H9 (cell line): ENCODE measurements around the gene CACNA1I. TPM values are rescaled to one million over a fixed set of nuclear protein-coding genes. Genes with fewer than 3 reads are reported as not detected.

Experiments used
- DNase-seq: peaks from one replicate; pipeline ENCODE4 v3.0.0-alpha.2; 2017
- H2AFZ ChIP-seq: one replicate; pipeline ENCODE4 v1.6.1; 2013; ENCODE audit warnings: mild to moderate bottlenecking, low read length, control low read depth, moderate library complexity
- H2AK5ac ChIP-seq: 2 replicates; pipeline ENCODE4 v1.6.1; 2013; ENCODE audit warnings: low read length, control low read depth, mixed read lengths; ENCODE audit not compliant: insufficient read length
- H2BK120ac ChIP-seq: one replicate; pipeline ENCODE4 v1.6.1; 2013; ENCODE audit warnings: low read depth, mild to moderate bottlenecking, low read length, control low read depth, inconsistent platforms; ENCODE audit not compliant: poor library complexity, severe bottlenecking
- H2BK12ac ChIP-seq: 2 replicates; pipeline ENCODE4 v1.6.1; 2013; ENCODE audit warnings: low read length, control low read depth, mixed read lengths, low read depth; ENCODE audit not compliant: insufficient read length
- H2BK15ac ChIP-seq: 2 replicates; pipeline ENCODE4 v1.6.1; 2013; ENCODE audit warnings: low read depth, low read length, control low read depth
- H2BK20ac ChIP-seq: one replicate; pipeline ENCODE4 v1.6.1; 2013; ENCODE audit warnings: low read depth, mild to moderate bottlenecking, low read length, control low read depth, inconsistent platforms; ENCODE audit not compliant: poor library complexity, severe bottlenecking
- H2BK5ac ChIP-seq: 2 replicates; pipeline ENCODE4 v1.6.1; 2013; ENCODE audit warnings: low read length, control low read depth, mixed read lengths; ENCODE audit not compliant: insufficient read length
- H3K14ac ChIP-seq: 2 replicates; pipeline ENCODE4 v1.6.1; 2013; ENCODE audit warnings: low read length, control low read depth; ENCODE audit not compliant: insufficient read depth
- H3K18ac ChIP-seq: 2 replicates; pipeline ENCODE4 v1.6.1; 2013; ENCODE audit warnings: low read depth, mild to moderate bottlenecking, mixed read lengths, low read length, control low read depth; ENCODE audit not compliant: insufficient read length
- H3K23ac ChIP-seq: 2 replicates; pipeline ENCODE4 v1.6.1; 2013; ENCODE audit warnings: low read length, control low read depth, mixed read lengths, low read depth; ENCODE audit not compliant: insufficient read length
- H3K23me2 ChIP-seq: 2 replicates; pipeline ENCODE4 v1.6.1; 2013; ENCODE audit warnings: low read depth, mild to moderate bottlenecking, mixed read lengths, low read length, control low read depth; ENCODE audit not compliant: insufficient read length, poor library complexity, severe bottlenecking
- H3K27ac ChIP-seq: 2 replicates; pipeline ENCODE4 v1.5.1; 2013; ENCODE audit warnings: low read length, control low read depth, mixed read lengths, low read depth; ENCODE audit not compliant: insufficient read length
- H3K27me3 ChIP-seq: 2 replicates; pipeline ENCODE4 v1.6.1; 2013; ENCODE audit warnings: low read length, control low read depth, inconsistent platforms; ENCODE audit not compliant: insufficient read depth
- H3K4ac ChIP-seq: 2 replicates; pipeline ENCODE4 v1.6.1; 2013; ENCODE audit warnings: low read depth, mild to moderate bottlenecking, control low read depth, inconsistent platforms, low read length, moderate library complexity
- H3K4me1 ChIP-seq: 2 replicates; pipeline ENCODE4 v1.6.1; 2013; ENCODE audit warnings: low read length, control low read depth, inconsistent platforms; ENCODE audit not compliant: insufficient read depth
- H3K4me2 ChIP-seq: 2 replicates; pipeline ENCODE4 v1.6.1; 2013; ENCODE audit warnings: low read length, control low read depth, mixed read lengths; ENCODE audit not compliant: insufficient read length, insufficient read depth
- H3K56ac ChIP-seq: 2 replicates; pipeline ENCODE4 v1.6.1; 2013; ENCODE audit warnings: low read depth, mild to moderate bottlenecking, mixed read lengths, low read length, control low read depth; ENCODE audit not compliant: insufficient read length
- H3K79me1 ChIP-seq: 2 replicates; pipeline ENCODE4 v1.6.1; 2013; ENCODE audit warnings: low read depth, mild to moderate bottlenecking, moderate library complexity, low read length, control low read depth, inconsistent platforms; ENCODE audit not compliant: insufficient read depth, poor library complexity, severe bottlenecking
- H3K79me2 ChIP-seq: 2 replicates; pipeline ENCODE4 v1.6.1; 2013; ENCODE audit warnings: low read length, control low read depth, inconsistent platforms; ENCODE audit not compliant: insufficient read depth
- H3K9ac ChIP-seq: 2 replicates; pipeline ENCODE4 v1.6.1; 2013; ENCODE audit warnings: low read length, control low read depth, mixed read lengths; ENCODE audit not compliant: insufficient read length; ENCODE audit errors: extremely low read depth
- H3K9me3 ChIP-seq: one replicate; pipeline ENCODE4 v1.6.1; 2013; ENCODE audit warnings: low read depth, low read length, inconsistent platforms; ENCODE audit not compliant: control insufficient read depth
- H3T11ph ChIP-seq: one replicate; pipeline ENCODE4 v1.6.1; 2013; ENCODE audit warnings: mild to moderate bottlenecking, low read length, control low read depth, inconsistent platforms
- H4K20me1 ChIP-seq: one replicate; pipeline ENCODE4 v1.6.1; 2013; ENCODE audit not compliant: control insufficient read depth, insufficient read length, insufficient read depth
- H4K5ac ChIP-seq: 2 replicates; pipeline ENCODE4 v1.6.1; 2013; ENCODE audit warnings: low read depth, mild to moderate bottlenecking, mixed read lengths, low read length, control low read depth; ENCODE audit not compliant: insufficient read length
- H4K8ac ChIP-seq: replicated peaks from 2 replicates; pipeline ENCODE4 v1.6.1; 2013; ENCODE audit warnings: low read length, control low read depth, mixed read lengths, low read depth; ENCODE audit not compliant: insufficient read length
- H4K91ac ChIP-seq: 2 replicates; pipeline ENCODE4 v1.6.1; 2013; ENCODE audit warnings: low read depth, mild to moderate bottlenecking, moderate library complexity, mixed read lengths, low read length, control low read depth; ENCODE audit not compliant: insufficient read length
- H3K27ac Mint-ChIP-seq, 3 experiments: 2 replicates in 2 of 3; 3 replicates in 1 of 3; pipeline ENCODE4 v1.8.0; 2020 to 2021; ENCODE audit warnings: mixed read lengths in 3 of 3, mild to moderate bottlenecking in 1 of 3, moderate library complexity in 1 of 3
- H3K27me3 Mint-ChIP-seq: 2 replicates; pipeline ENCODE4 v1.8.0; 2021; ENCODE audit warnings: low read depth, mild to moderate bottlenecking, moderate library complexity, mixed read lengths
- H3K36me3 Mint-ChIP-seq, 3 experiments: 2 replicates in 2 of 3; 3 replicates in 1 of 3; pipeline ENCODE4 v1.8.0; 2020 to 2021; ENCODE audit warnings: low read depth in 3 of 3, mixed read lengths in 3 of 3; ENCODE audit not compliant: insufficient read depth in 1 of 3
- H3K4me1 Mint-ChIP-seq, 2 experiments: 2 replicates each; pipeline ENCODE4 v1.8.0; 2020; ENCODE audit warnings: mixed read lengths in 2 of 2
- H3K4me3 Mint-ChIP-seq, 2 experiments: 2 replicates in 1 of 2; 3 replicates in 1 of 2; pipeline ENCODE4 v1.8.0; 2020 to 2021; ENCODE audit warnings: mild to moderate bottlenecking in 2 of 2, mixed read lengths in 2 of 2, moderate library complexity in 1 of 2
- H3K9me3 Mint-ChIP-seq, 2 experiments: 2 replicates in 1 of 2; 3 replicates in 1 of 2; pipeline ENCODE4 v1.8.0; 2020; ENCODE audit warnings: mild to moderate bottlenecking in 2 of 2, mixed read lengths in 2 of 2, moderate library complexity in 1 of 2
- WGBS: extraction: QIAGEN DNeasy Blood & Tissue Kit; methylation state at CpG from one replicate; pipeline ENCODE4 v1.1.7; 2013; ENCODE audit warnings: missing lambda C conversion rate, low lambda C conversion rate, mixed read lengths; ENCODE audit not compliant: insufficient read length; ENCODE audit errors: extremely low coverage; 5-methylcytosine and 5-hydroxymethylcytosine counted together
- total RNA-seq: library from RNA; stranded (reverse); gene quantifications from 2 replicates; pipeline ENCODE4 v1.2.1, GENCODE V29; 2021
- TF ChIP-seq, protein P1 (sequence below): fragments of 200-600 bp; sonication (generic); conservative IDR thresholded peaks from 3 replicates; pipeline ENCODE4 v1.8.0; 2021; ENCODE audit warnings: antibody characterized with exemption, mild to moderate bottlenecking

CACNA1I gene
- total RNA-seq, 1 experiment from 2014 or later, result 0.50 TPM

DNA sequence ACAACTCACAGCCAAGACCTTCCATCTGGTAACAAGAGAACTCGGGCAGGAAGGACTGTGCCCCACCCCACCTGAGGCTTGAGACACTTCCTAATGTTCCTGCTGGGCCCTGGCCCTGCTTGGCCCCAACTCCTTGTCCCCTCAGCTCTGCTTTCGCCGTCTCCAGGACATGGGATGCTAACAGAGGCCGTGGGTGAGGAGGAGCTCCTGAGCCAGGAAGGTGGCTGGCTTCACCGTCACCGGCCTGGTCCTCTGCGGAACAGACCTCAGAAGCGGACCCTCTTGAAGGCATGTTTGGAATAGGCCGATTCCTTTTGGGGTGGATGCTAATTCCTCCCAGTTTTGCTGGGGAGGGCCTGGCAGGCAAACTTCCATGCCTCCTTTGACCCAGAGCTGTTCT, 154.3 kb downstream of the CACNA1I start:
- H3K4ac ChIP-seq, result no peak overlapping the region
- no CpG with 5 or more reads among the region's 9 CpGs for WGBS
- TF ChIP-seq, protein P1, sequence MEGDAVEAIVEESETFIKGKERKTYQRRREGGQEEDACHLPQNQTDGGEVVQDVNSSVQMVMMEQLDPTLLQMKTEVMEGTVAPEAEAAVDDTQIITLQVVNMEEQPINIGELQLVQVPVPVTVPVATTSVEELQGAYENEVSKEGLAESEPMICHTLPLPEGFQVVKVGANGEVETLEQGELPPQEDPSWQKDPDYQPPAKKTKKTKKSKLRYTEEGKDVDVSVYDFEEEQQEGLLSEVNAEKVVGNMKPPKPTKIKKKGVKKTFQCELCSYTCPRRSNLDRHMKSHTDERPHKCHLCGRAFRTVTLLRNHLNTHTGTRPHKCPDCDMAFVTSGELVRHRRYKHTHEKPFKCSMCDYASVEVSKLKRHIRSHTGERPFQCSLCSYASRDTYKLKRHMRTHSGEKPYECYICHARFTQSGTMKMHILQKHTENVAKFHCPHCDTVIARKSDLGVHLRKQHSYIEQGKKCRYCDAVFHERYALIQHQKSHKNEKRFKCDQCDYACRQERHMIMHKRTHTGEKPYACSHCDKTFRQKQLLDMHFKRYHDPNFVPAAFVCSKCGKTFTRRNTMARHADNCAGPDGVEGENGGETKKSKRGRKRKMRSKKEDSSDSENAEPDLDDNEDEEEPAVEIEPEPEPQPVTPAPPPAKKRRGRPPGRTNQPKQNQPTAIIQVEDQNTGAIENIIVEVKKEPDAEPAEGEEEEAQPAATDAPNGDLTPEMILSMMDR, result no peak
- H3K27ac ChIP-seq, result no peak overlapping the region
- no peak overlapping the region for H2BK5ac ChIP-seq
- no peak overlapping the region for H2BK120ac ChIP-seq
- H4K91ac ChIP-seq, result no peak overlapping the region
- H3K79me1 ChIP-seq, result no peaks in the 10 kb centered on the region
- H3K9me3 ChIP-seq, result no peaks in the 10 kb centered on the region
- H3T11ph ChIP-seq, result no peak overlapping the region
- no peak overlapping the region for H4K8ac ChIP-seq
- H3K4me1 ChIP-seq, result no peaks in the 10 kb centered on the region
- H4K5ac ChIP-seq, result no peak overlapping the region
- no peaks in the 10 kb centered on the region for H3K79me2 ChIP-seq
- H3K18ac ChIP-seq, result no peak overlapping the region
- DNase-seq, result no peak
- H4K20me1 ChIP-seq, result no peaks in the 10 kb centered on the region
- no peak overlapping the region for H3K23ac ChIP-seq
- H2BK12ac ChIP-seq, result no peak overlapping the region
- H3K27me3 Mint-ChIP-seq, result peaks cover 16% of the 10 kb centered on the region
- no peaks in the 10 kb centered on the region for H3K23me2 ChIP-seq
- H2AFZ ChIP-seq, result no peak overlapping the region
- no peak overlapping the region for H2AK5ac ChIP-seq
- H3K27ac Mint-ChIP-seq, result no peak overlapping the region
- H2BK15ac ChIP-seq, result no peak overlapping the region
- no peak overlapping the region for H3K9ac ChIP-seq
- H2BK20ac ChIP-seq, result no peak overlapping the region
- H3K14ac ChIP-seq, result no peak overlapping the region
- no peak overlapping the region for H3K4me3 Mint-ChIP-seq
- H3K56ac ChIP-seq, result no peak overlapping the region
- H3K27me3 ChIP-seq, result no peaks in the 10 kb centered on the region
- H3K36me3 Mint-ChIP-seq, result no peaks in the 10 kb centered on the region
- no peak overlapping the region for H3K4me2 ChIP-seq
- peaks cover 16 to 23% of the 10 kb centered on the region in 2 experiments for H3K4me1 Mint-ChIP-seq
- no peaks in the 10 kb centered on the region for H3K9me3 Mint-ChIP-seq
